SK-N-SH (cell line): Measurements from ENCODE around the gene GBX1. TPM values are rescaled to one million over a fixed set of nuclear protein-coding genes. Genes with fewer than 3 reads are reported as not detected.

Experiments used
- CTCF ChIA-PET: fragments of 300-600, 350-600 bp; formaldehyde crosslinking; extraction: SDS; loops from one replicate; lab custom pipeline; 2021; lab: Yijun Ruan, JAX
- POLR2A ChIA-PET: fragments of 350-600 bp; sonication (Branson Sonifier 250); formaldehyde crosslinking; extraction: SDS; loops from one replicate; lab custom pipeline; 2020; ENCODE audit warnings: antibody characterized with exemption, inconsistent platforms; lab: Yijun Ruan, JAX
- DNase-seq: peaks from one replicate; pipeline ENCODE4 v3.0.0; 2012
- H2AFZ ChIP-seq: fragments of 200-600 bp; sonication (generic); 2 replicates; pipeline ENCODE4 v1.8.1; 2016; ENCODE audit warnings: antibody characterized with exemption, mild to moderate bottlenecking, low read depth
- H3F3A ChIP-seq: fragments of 200-600 bp; sonication (generic); replicated peaks from 2 replicates; pipeline ENCODE3; 2016; ENCODE audit warnings: antibody characterized with exemption, mild to moderate bottlenecking; ENCODE audit not compliant: insufficient read depth
- H3K27ac ChIP-seq, 2 experiments: fragments of 200-500 bp in 1 of 2; fragments of 200-600 bp in 1 of 2; sonication (Bioruptor generic) in 1 of 2; sonication (generic), shearing (Covaris generic) in 1 of 2; 2 replicates each; pipeline versions ENCODE4 v1.5.1 to v1.6.1; 2014 to 2016; ENCODE audit warnings: low read depth in 2 of 2, inconsistent platforms in 1 of 2, low read length in 1 of 2, mild to moderate bottlenecking in 1 of 2, mixed read lengths in 1 of 2
- H3K27me3 ChIP-seq: fragments of 200-600 bp; sonication (generic), shearing (Covaris generic); 2 replicates; pipeline ENCODE4 v1.6.1; 2016; ENCODE audit warnings: mixed run types; ENCODE audit not compliant: insufficient read depth
- H3K36me3 ChIP-seq, 2 experiments: fragments of 200-500 bp in 1 of 2; fragments of 200-600 bp in 1 of 2; sonication (Bioruptor generic) in 1 of 2; sonication (generic) in 1 of 2; replicated peaks in 1 of 2; 2 replicates each; pipeline versions ENCODE3 to v1.5.1; 2014 to 2016; ENCODE audit warnings: low read length in 1 of 2, mild to moderate bottlenecking in 1 of 2; ENCODE audit not compliant: insufficient read depth in 2 of 2, control insufficient read depth in 1 of 2
- H3K4me1 ChIP-seq, 2 experiments: fragments of 200-500 bp in 1 of 2; fragments of 200-600 bp in 1 of 2; sonication (Bioruptor generic) in 1 of 2; sonication (generic), shearing (Covaris generic) in 1 of 2; 2 replicates each; pipeline versions ENCODE4 v1.5.1 to v1.6.1; 2014 to 2016; ENCODE audit warnings: low read depth in 1 of 2, low read length in 1 of 2, mixed run types in 1 of 2; ENCODE audit not compliant: insufficient read depth in 2 of 2, control insufficient read depth in 1 of 2
- H3K4me2 ChIP-seq: fragments of 200-600 bp; sonication (generic), shearing (Covaris generic); 2 replicates; pipeline ENCODE4 v1.6.1; 2017; ENCODE audit warnings: mixed run types
- H3K4me3 ChIP-seq, 2 experiments: fragments of 200-500 bp in 1 of 2; fragments of 200-600 bp in 1 of 2; sonication (Bioruptor generic) in 1 of 2; sonication (generic), shearing (Covaris generic) in 1 of 2; 2 replicates each; pipeline versions ENCODE4 v1.5.1 to v1.8.1; 2014 to 2016; ENCODE audit warnings: low read depth in 2 of 2, inconsistent platforms in 1 of 2, low read length in 1 of 2, mild to moderate bottlenecking in 1 of 2, mixed read lengths in 1 of 2, moderate library complexity in 1 of 2
- H3K79me2 ChIP-seq: fragments of 200-600 bp; sonication (generic); 2 replicates; pipeline ENCODE4 v1.8.1; 2017; ENCODE audit warnings: mild to moderate bottlenecking; ENCODE audit not compliant: insufficient read depth
- H3K9ac ChIP-seq: fragments of 200-600 bp; sonication (generic); 2 replicates; pipeline ENCODE4 v1.6.1; 2017; ENCODE audit warnings: mixed run types
- H3K9me2 ChIP-seq: fragments of 200-600 bp; sonication (generic); 2 replicates; pipeline ENCODE4 v1.6.1; 2017; ENCODE audit warnings: mixed run types
- H3K9me3 ChIP-seq: fragments of 200-600 bp; sonication (generic); 2 replicates; pipeline ENCODE4 v1.6.1; 2017; ENCODE audit warnings: mixed run types, mild to moderate bottlenecking, moderate library complexity
- H4K20me1 ChIP-seq: fragments of 200-600 bp; sonication (generic); 2 replicates; pipeline ENCODE4 v1.6.1; 2017; ENCODE audit warnings: mild to moderate bottlenecking, mixed run types; ENCODE audit not compliant: insufficient read depth
- CHD2 ChIP-seq: fragments of 150-350 bp; IDR thresholded peaks from 2 replicates; pipeline ENCODE4 v1.6.1; 2018; ENCODE audit warnings: low read length; ENCODE audit not compliant: partially characterized antibody
- EP300 ChIP-seq, 2 experiments: IDR thresholded peaks; 2 replicates each; pipeline versions ENCODE4 v1.4.0 to v1.6.1; 2012; ENCODE audit warnings: borderline replicate concordance in 1 of 2, low read depth in 1 of 2, low read length in 1 of 2
- FOXJ3 ChIP-seq: sonication (generic); formaldehyde crosslinking; IDR thresholded peaks from 2 replicates; pipeline ENCODE4 v1.5.1; 2020; ENCODE audit warnings: mild to moderate bottlenecking, missing genetic modification reagents
- FOXM1 ChIP-seq: IDR thresholded peaks from 2 replicates; pipeline ENCODE4 v1.4.0; 2012; ENCODE audit warnings: low read depth, mild to moderate bottlenecking
- GABPA ChIP-seq: IDR thresholded peaks from 2 replicates; pipeline ENCODE4 v1.4.0; 2012; ENCODE audit warnings: low read depth, mild to moderate bottlenecking
- GATA2 ChIP-seq: sonication (generic); formaldehyde crosslinking; IDR thresholded peaks from 2 replicates; pipeline ENCODE4 v1.5.0; 2020; ENCODE audit warnings: mild to moderate bottlenecking, missing genetic modification reagents
- IRF3 ChIP-seq: fragments of 150-350 bp; IDR thresholded peaks from 2 replicates; pipeline ENCODE4 v1.6.1; 2016; ENCODE audit warnings: mild to moderate bottlenecking, low read depth, low read length
- JUND ChIP-seq: IDR thresholded peaks from 2 replicates; pipeline ENCODE4 v1.4.0; 2012
- MEF2A ChIP-seq: IDR thresholded peaks from 2 replicates; pipeline ENCODE4 v1.4.0; 2012; ENCODE audit warnings: low read depth, borderline replicate concordance
- POLR2AphosphoS5 ChIP-seq: IDR thresholded peaks from 2 replicates; pipeline ENCODE4 v1.6.1; 2012; ENCODE audit warnings: low read depth, low read length
- SIN3A ChIP-seq: IDR thresholded peaks from 2 replicates; pipeline ENCODE4 v1.6.1; 2012; ENCODE audit warnings: low read depth, mild to moderate bottlenecking, low read length, moderate library complexity, borderline replicate concordance
- TCF12 ChIP-seq: IDR thresholded peaks from 2 replicates; pipeline ENCODE4 v1.4.0; 2012
- ZBTB33 ChIP-seq: IDR thresholded peaks from 2 replicates; pipeline ENCODE4 v1.4.0; 2012; ENCODE audit warnings: low read depth, borderline replicate concordance
- WGBS: methylation state at CpG from one replicate; pipeline ENCODE4 v1.1.6; 2017; ENCODE audit warnings: low lambda C conversion rate; 5-methylcytosine and 5-hydroxymethylcytosine counted together
- polyA plus RNA-seq, 3 experiments: library from polyadenylated mRNA; depleted of rRNA; stranded (reverse); fragments of >200 nt; gene quantifications; 2 replicates each; pipeline ENCODE4 v1.2.3, GENCODE V29; 2012
- TF ChIP-seq, protein P1 (sequence below): IDR thresholded peaks from 2 replicates; pipeline ENCODE4; 2012
- TF ChIP-seq, protein P2 (sequence below): IDR thresholded peaks from 2 replicates; pipeline ENCODE4 v1.4.0; 2012; ENCODE audit warnings: low read depth

Gene GBX1
- polyA plus RNA-seq, 1 of the 3 experiments (the other 2 are of a cell fraction), result not detected

- 80% methylated on average over 15 of the region's 16 CpGs for WGBS
These were observed 7.7 kb upstream of the GBX1 start for GRCh38 chr7:151175047-151175792.

More at GRCh38 chr7:151175047-151175792, 7.7 kb upstream of the GBX1 start:
- H3K4me1 ChIP-seq, result no peaks in the 10 kb centered on the region
- H3F3A ChIP-seq, result no peaks in the 10 kb centered on the region
- no peaks in the 10 kb centered on the region for H3K36me3 ChIP-seq
- no peaks in the 10 kb centered on the region for H3K79me2 ChIP-seq
- H4K20me1 ChIP-seq, result no peaks in the 10 kb centered on the region
- H3K9ac ChIP-seq, result no peak overlapping the region
- H3K4me3 ChIP-seq, result no peak overlapping the region
- H3K4me2 ChIP-seq, result no peak overlapping the region
- no peak for DNase-seq
- H3K9me2 ChIP-seq, result no peaks in the 10 kb centered on the region
- ChIA-PET CTCF (interaction anchor here (0.7 to 9.8 kb wide), 6 partner anchors 9 to 140 kb away, joined by 3 to 86 read pairs (median 4); partner anchors contain the start of gene GBX1), POLR2A (no interaction called here)
- H2AFZ ChIP-seq, result no peak overlapping the region
- H3K9me3 ChIP-seq, result no peaks in the 10 kb centered on the region
- no peak overlapping the region for H3K27ac ChIP-seq
- TF ChIP-seq JUND (no peak), TCF12 (no peak), IRF3 (no peak), EP300 (IDR thresholded peaks at IDR 0.05; ENCODE audit: borderline replicate concordance in 1 of 2, low read depth in 1 of 2, low read length in 1 of 2) (no peak), POLR2AphosphoS5 (no peak), CHD2 (no peak), FOXJ3 (no peak), ZBTB33 (no peak), MEF2A (no peak), SIN3A (no peak), FOXM1 (no peak), GABPA (no peak), GATA2 (CRISPR knock-in tag) (no peak)
- TF ChIP-seq, protein P1, sequence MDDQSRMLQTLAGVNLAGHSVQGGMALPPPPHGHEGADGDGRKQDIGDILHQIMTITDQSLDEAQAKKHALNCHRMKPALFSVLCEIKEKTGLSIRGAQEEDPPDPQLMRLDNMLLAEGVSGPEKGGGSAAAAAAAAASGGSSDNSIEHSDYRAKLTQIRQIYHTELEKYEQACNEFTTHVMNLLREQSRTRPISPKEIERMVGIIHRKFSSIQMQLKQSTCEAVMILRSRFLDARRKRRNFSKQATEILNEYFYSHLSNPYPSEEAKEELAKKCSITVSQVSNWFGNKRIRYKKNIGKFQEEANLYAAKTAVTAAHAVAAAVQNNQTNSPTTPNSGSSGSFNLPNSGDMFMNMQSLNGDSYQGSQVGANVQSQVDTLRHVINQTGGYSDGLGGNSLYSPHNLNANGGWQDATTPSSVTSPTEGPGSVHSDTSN, result no peak
- TF ChIP-seq, protein P2, sequence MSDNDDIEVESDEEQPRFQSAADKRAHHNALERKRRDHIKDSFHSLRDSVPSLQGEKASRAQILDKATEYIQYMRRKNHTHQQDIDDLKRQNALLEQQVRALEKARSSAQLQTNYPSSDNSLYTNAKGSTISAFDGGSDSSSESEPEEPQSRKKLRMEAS, result no peak
- H3K27me3 ChIP-seq, result peaks cover 58% of the 10 kb centered on the region
